Panc1 (cell line): ENCODE data around the gene SVIL. TPM values are rescaled to one million over a fixed set of nuclear protein-coding genes. Genes with fewer than 3 reads are reported as not detected.

Source experiments
- ATAC-seq: fragments of 200-7000 bp; cut with Tn5 transposase; 2 replicates; pipeline ENCODE4 v1.9.1; 2020; ENCODE audit warnings: mild to moderate bottlenecking, moderate library complexity
- BruUV-seq: library from RNA; stranded (reverse); fragments of 400-500 nt; replicated peaks from 2 replicates; lab custom pipeline; 2021; lab: Mats Ljungman, UMichigan
- CTCF ChIA-PET: fragments of 300-600 bp; sonication (Branson Sonifier 250); formaldehyde crosslinking; loops from one replicate; lab custom pipeline; 2022; ENCODE audit warnings: antibody characterized with exemption; lab: Charles Lee
- POLR2A ChIA-PET: fragments of 300-600 bp; sonication (Branson Sonifier 250); formaldehyde crosslinking; loops from one replicate; lab custom pipeline; 2022; ENCODE audit warnings: antibody characterized with exemption; lab: Charles Lee
- DNase-seq: peaks from one replicate; pipeline ENCODE4 v3.0.0-alpha.2; 2010; ENCODE audit warnings: low read depth, low spot score
- H3K27ac ChIP-seq: 2 replicates; pipeline ENCODE4 v1.5.1; 2011; ENCODE audit warnings: mild to moderate bottlenecking, low read length, inconsistent platforms
- H3K27me3 ChIP-seq: fragments of 200-500 bp; sonication (Bioruptor generic); 2 replicates; pipeline ENCODE4 v1.6.0; 2014; ENCODE audit warnings: low read length, inconsistent platforms; ENCODE audit not compliant: control insufficient read depth, insufficient read depth
- H3K36me3 ChIP-seq: fragments of 200-500 bp; sonication (Bioruptor generic); 2 replicates; pipeline ENCODE4 v1.5.1; 2014; ENCODE audit warnings: inconsistent platforms, mild to moderate bottlenecking, low read length, moderate library complexity; ENCODE audit not compliant: control insufficient read depth, insufficient read depth
- H3K4me1 ChIP-seq: 2 replicates; pipeline ENCODE4 v1.5.1; 2011; ENCODE audit warnings: inconsistent platforms, mild to moderate bottlenecking, low read length, moderate library complexity; ENCODE audit not compliant: control insufficient read depth, insufficient read depth
- H3K4me3 ChIP-seq, 2 experiments: 2 replicates each; pipeline ENCODE4 v1.5.1; 2011 to 2012; ENCODE audit warnings: low read depth in 2 of 2, low read length in 2 of 2, mild to moderate bottlenecking in 2 of 2, inconsistent platforms in 1 of 2, moderate library complexity in 1 of 2
- H3K9me3 ChIP-seq: fragments of 200-500 bp; sonication (Bioruptor generic); 2 replicates; pipeline ENCODE4 v1.5.1; 2014; ENCODE audit warnings: low read depth, mild to moderate bottlenecking, inconsistent platforms, low read length, moderate library complexity; ENCODE audit not compliant: control insufficient read depth, insufficient read depth
- CTCF ChIP-seq: fragments of 450-650 bp; IDR thresholded peaks from 2 replicates; pipeline ENCODE4 v1.5.1; 2017; ENCODE audit warnings: mild to moderate bottlenecking
- POLR2AphosphoS5 ChIP-seq: IDR thresholded peaks from 2 replicates; pipeline ENCODE4 v1.6.1; 2012; ENCODE audit warnings: mild to moderate bottlenecking, low read depth, low read length, moderate library complexity
- REST ChIP-seq, 2 experiments: IDR thresholded peaks; 2 replicates each; pipeline ENCODE4 v1.6.1; 2011 to 2012; ENCODE audit warnings: low read depth in 2 of 2, control low read depth in 1 of 2, low read length in 1 of 2, mild to moderate bottlenecking in 1 of 2, moderate library complexity in 1 of 2; ENCODE audit not compliant: insufficient read depth in 1 of 2
- SIN3A ChIP-seq: IDR thresholded peaks from 2 replicates; pipeline ENCODE4 v1.6.1; 2012; ENCODE audit warnings: low read depth, mild to moderate bottlenecking, low read length, moderate library complexity, borderline replicate concordance; ENCODE audit not compliant: insufficient read depth
- TCF7L2 ChIP-seq: IDR thresholded peaks from 2 replicates; pipeline ENCODE4 v1.6.1; 2011; ENCODE audit warnings: mild to moderate bottlenecking, low read depth, low read length, inconsistent platforms
- in situ Hi-C: cut with HindIII; loops from 2 replicates; pipeline ENCODE4 v1.10.0; 2016; ENCODE audit warnings: low sequenced_read_pairs, low pct_unique_long_range_greater_than_20kb
- intact Hi-C: fragments of 100-400 bp; cut with micrococcal nuclease; formaldehyde crosslinking; loops from one replicate; pipeline ENCODE4 v1.10.0; 2022; ENCODE audit not compliant: unreplicated experiment
- total RNA-seq: library from RNA; stranded (reverse); gene quantifications from one replicate; pipeline ENCODE4 v1.2.1, GENCODE V29; 2021; ENCODE audit not compliant: unreplicated experiment

Gene SVIL
- total RNA-seq, 1 experiment from 2014 or later: 72.8 TPM

- CTCF ChIA-PET: no interaction called here
- DNase-seq: no peak
- TF ChIP-seq CTCF (no peak), SIN3A (no peak), REST (IDR thresholded peaks at IDR 0.05; ENCODE audit: insufficient read depth in 1 of 2, low read depth in 2 of 2, low read length in 1 of 2) (no peak), POLR2AphosphoS5 (no peak), TCF7L2 (no peak)
- BruUV-seq: TSS peak; percentile 13
- ATAC-seq: no peak
- Histone ChIP-seq H3K27ac (no peak overlapping the region), H3K27me3 (no peaks in the 10 kb centered on the region), H3K4me3 (no peak overlapping the region), H3K36me3 (no peaks in the 10 kb centered on the region; the same call in 1 of the 2 replicates), H3K9me3 (no peaks in the 10 kb centered on the region), H3K4me1 (peaks cover 24% of the 10 kb centered on the region)
- intact Hi-C loops: no loop called here
- POLR2A ChIA-PET: no interaction called here
- in situ Hi-C loops: no loop called here
These were observed 12.2 kb upstream of the SVIL start for GRCh38 chr10:29646960-29647461.

- Histone ChIP-seq H3K36me3 (no peaks in the 10 kb centered on the region; the same call in 1 of the 2 replicates), H3K4me1 (peaks cover 24% of the 10 kb centered on the region), H3K4me3 (no peak overlapping the region), H3K27ac (peak overlapping the region; percentile 51), H3K27me3 (no peaks in the 10 kb centered on the region), H3K9me3 (no peaks in the 10 kb centered on the region)
- no TSS peak for BruUV-seq
- ChIA-PET POLR2A (no interaction called here), CTCF (no interaction called here)
- DNase-seq: no peak
- no peak for TF ChIP-seq CTCF
- intact Hi-C loops (no loop called here), in situ Hi-C loops (no loop called here)
- ATAC-seq: no peak
These were observed 11.6 kb upstream of the SVIL start for GRCh38 chr10:29646238-29646902.
